H1 (cell line): Measurements from ENCODE around the gene NLGN4X. TPM values are rescaled to one million over a fixed set of nuclear protein-coding genes. Genes with fewer than 3 reads are reported as not detected.

Experiments used
- CTCF ChIA-PET: fragments of 300-600 bp; sonication (Branson Sonifier 250); formaldehyde crosslinking; loops from one replicate; lab custom pipeline; 2021; ENCODE audit not compliant: partially characterized antibody; lab: Charles Lee
- POLR2A ChIA-PET: fragments of 300-600 bp; sonication (Branson Sonifier 250); formaldehyde crosslinking; loops from one replicate; lab custom pipeline; 2021; ENCODE audit warnings: inconsistent platforms; ENCODE audit not compliant: partially characterized antibody; lab: Charles Lee
- DNase-seq, 2 experiments: peaks; one replicate each; pipeline versions ENCODE4 v3.0.0 to v3.0.0-alpha.2; 2010 to 2022; ENCODE audit warnings: low spot score in 2 of 2, low read depth in 1 of 2, mixed read lengths in 1 of 2
- FAIRE-seq: peaks from 2 replicates; lab custom pipeline; 2011; peaks lifted over from hg19 to GRCh38; lab: Jason Lieb, UNC
- H2AFZ ChIP-seq: 2 replicates; pipeline ENCODE4 v1.8.1; 2012; ENCODE audit warnings: low read length, inconsistent platforms
- H2AK5ac ChIP-seq: 2 replicates; pipeline ENCODE4 v1.6.1; 2013; ENCODE audit warnings: low read depth, low read length
- H2BK120ac ChIP-seq: replicated peaks from 2 replicates; pipeline ENCODE3; 2013; ENCODE audit warnings: low read depth, low read length, inconsistent platforms
- H2BK12ac ChIP-seq: 2 replicates; pipeline ENCODE4 v1.6.1; 2013; ENCODE audit warnings: low read depth, low read length
- H2BK15ac ChIP-seq: 2 replicates; pipeline ENCODE4 v1.6.1; 2013; ENCODE audit warnings: low read length
- H2BK20ac ChIP-seq: 2 replicates; pipeline ENCODE4 v1.6.1; 2013; ENCODE audit warnings: low read length
- H2BK5ac ChIP-seq: 2 replicates; pipeline ENCODE4 v1.6.1; 2013; ENCODE audit warnings: low read depth, low read length
- H3K14ac ChIP-seq: 2 replicates; pipeline ENCODE4 v1.6.1; 2013; ENCODE audit warnings: inconsistent platforms; ENCODE audit not compliant: insufficient read length
- H3K18ac ChIP-seq: 2 replicates; pipeline ENCODE4 v1.6.1; 2013; ENCODE audit warnings: low read length; ENCODE audit errors: extremely low read depth
- H3K23ac ChIP-seq: 2 replicates; pipeline ENCODE4 v1.6.1; 2013; ENCODE audit warnings: inconsistent platforms; ENCODE audit not compliant: insufficient read length
- H3K23me2 ChIP-seq: 2 replicates; pipeline ENCODE4 v1.6.1; 2013; ENCODE audit warnings: low read depth, low read length
- H3K27ac ChIP-seq: 2 replicates; pipeline ENCODE4 v1.6.1; 2011; ENCODE audit warnings: low read depth, low read length, inconsistent platforms
- H3K27me3 ChIP-seq, 4 experiments: replicated peaks in 1 of 4; 1 replicate in 1 of 4; 2 replicates in 3 of 4; pipeline versions ENCODE4 v1.6.1 to v1.8.1; 2011 to 2013; ENCODE audit warnings: low read length in 3 of 4, mild to moderate bottlenecking in 3 of 4, inconsistent platforms in 2 of 4, mixed read lengths in 2 of 4, moderate library complexity in 1 of 4; ENCODE audit not compliant: control insufficient read depth in 3 of 4, insufficient read depth in 3 of 4; ENCODE audit errors: extremely low read depth in 1 of 4
- H3K36me3 ChIP-seq, 4 experiments: 2 replicates each; pipeline versions ENCODE4 v1.6.1 to v1.8.1; 2011 to 2013; ENCODE audit warnings: mild to moderate bottlenecking in 4 of 4, low read length in 3 of 4, moderate library complexity in 2 of 4, control low read depth in 1 of 4, inconsistent platforms in 1 of 4; ENCODE audit not compliant: insufficient read depth in 4 of 4, control insufficient read depth in 2 of 4
- H3K4ac ChIP-seq: replicated peaks from 2 replicates; pipeline ENCODE3; 2013; ENCODE audit warnings: low read length, low read depth, mixed read lengths, inconsistent platforms; ENCODE audit not compliant: insufficient read length
- H3K4me1 ChIP-seq, 4 experiments: replicated peaks in 1 of 4; 1 replicate in 1 of 4; 2 replicates in 3 of 4; pipeline versions ENCODE4 v1.6.1 to v1.8.1; 2011 to 2013; ENCODE audit warnings: low read length in 3 of 4, inconsistent platforms in 2 of 4, mixed read lengths in 1 of 4; ENCODE audit not compliant: insufficient read depth in 4 of 4, control insufficient read depth in 3 of 4
- H3K4me2 ChIP-seq, 2 experiments: 2 replicates each; pipeline versions ENCODE4 v1.6.1 to v1.8.1; 2011 to 2013; ENCODE audit warnings: low read depth in 2 of 2, low read length in 2 of 2, control low read depth in 1 of 2, inconsistent platforms in 1 of 2, mild to moderate bottlenecking in 1 of 2; ENCODE audit not compliant: insufficient read depth in 1 of 2
- H3K4me3 ChIP-seq, 4 experiments: fragments of 200-600, 300-600 bp in 1 of 4; sonication (generic), shearing (Covaris generic), sonication (Bioruptor Twin) in 1 of 4; 2 replicates each; pipeline versions ENCODE4 v1.5.1 to v1.8.1; 2011 to 2016; ENCODE audit warnings: low read length in 4 of 4, low read depth in 3 of 4, control low read depth in 2 of 4, inconsistent platforms in 2 of 4, mild to moderate bottlenecking in 2 of 4, mixed read lengths in 1 of 4, moderate library complexity in 1 of 4; ENCODE audit not compliant: insufficient read depth in 2 of 4; ENCODE audit errors: extremely low read depth in 1 of 4
- H3K56ac ChIP-seq: replicated peaks from 2 replicates; pipeline ENCODE3; 2013; ENCODE audit warnings: low read depth, mild to moderate bottlenecking, mixed read lengths, low read length, inconsistent platforms; ENCODE audit not compliant: insufficient read length
- H3K79me1 ChIP-seq: 2 replicates; pipeline ENCODE4 v1.6.1; 2013; ENCODE audit warnings: low read depth, low read length, control low read depth
- H3K79me2 ChIP-seq, 2 experiments: 2 replicates each; pipeline versions ENCODE4 v1.6.1 to v1.8.1; 2012 to 2013; ENCODE audit warnings: low read length in 2 of 2, mild to moderate bottlenecking in 2 of 2, inconsistent platforms in 1 of 2; ENCODE audit not compliant: insufficient read depth in 2 of 2, control insufficient read depth in 1 of 2
- H3K9ac ChIP-seq, 4 experiments: replicated peaks in 1 of 4; 1 replicate in 1 of 4; 2 replicates in 3 of 4; pipeline versions ENCODE4 v1.6.1 to v1.8.1; 2011 to 2013; ENCODE audit warnings: low read depth in 3 of 4, low read length in 3 of 4, control low read depth in 2 of 4, mild to moderate bottlenecking in 2 of 4, moderate library complexity in 2 of 4, inconsistent platforms in 1 of 4; ENCODE audit errors: extremely low read depth in 1 of 4
- H3K9me3 ChIP-seq, 2 experiments: 2 replicates each; pipeline versions ENCODE4 v1.6.1 to v1.8.1; 2012 to 2013; ENCODE audit warnings: mild to moderate bottlenecking in 2 of 2, moderate library complexity in 2 of 2, control low read depth in 1 of 2, inconsistent platforms in 1 of 2, low read depth in 1 of 2, low read length in 1 of 2, mixed read lengths in 1 of 2; ENCODE audit not compliant: insufficient read depth in 2 of 2
- H4K20me1 ChIP-seq, 2 experiments: replicated peaks in 1 of 2; 2 replicates each; pipeline versions ENCODE3 to v1.8.1; 2011 to 2013; ENCODE audit warnings: inconsistent platforms in 2 of 2, low read length in 2 of 2, mild to moderate bottlenecking in 1 of 2; ENCODE audit not compliant: insufficient read depth in 2 of 2, control insufficient read depth in 1 of 2
- H4K5ac ChIP-seq: 2 replicates; pipeline ENCODE4 v1.6.1; 2013; ENCODE audit warnings: low read length, low read depth, mixed read lengths, inconsistent platforms; ENCODE audit not compliant: insufficient read length
- H4K8ac ChIP-seq: 2 replicates; pipeline ENCODE4 v1.8.0; 2013; ENCODE audit warnings: mild to moderate bottlenecking, moderate library complexity, low read length, inconsistent platforms; ENCODE audit not compliant: insufficient read depth; ENCODE audit errors: extremely low read depth
- H4K91ac ChIP-seq: replicated peaks from 2 replicates; pipeline ENCODE3; 2013; ENCODE audit warnings: low read length, mixed read lengths, inconsistent platforms; ENCODE audit not compliant: insufficient read length
- CEBPB ChIP-seq: IDR thresholded peaks from 2 replicates; pipeline ENCODE4 v1.6.1; 2012; ENCODE audit warnings: low read depth, low read length
- EZH2 ChIP-seq: fragments of 200-600 bp; sonication (generic); IDR thresholded peaks from 2 replicates; pipeline ENCODE4 v1.7.1; 2012; ENCODE audit warnings: low read depth, mild to moderate bottlenecking, moderate library complexity, low read length, inconsistent platforms; ENCODE audit not compliant: severe bottlenecking
- WGBS, 2 experiments: shearing (Covaris generic) in 1 of 2; methylation state at CpG; one replicate each; pipeline versions ENCODE4 v1.1.6 to v1.1.7; 2013 to 2015; ENCODE audit warnings: low lambda C conversion rate in 2 of 2, mixed read lengths in 2 of 2, inconsistent platforms in 1 of 2, low coverage in 1 of 2, missing lambda C conversion rate in 1 of 2; ENCODE audit not compliant: insufficient replicate concordance in 2 of 2, insufficient coverage in 1 of 2, insufficient read length in 1 of 2; ENCODE audit errors: extremely low coverage in 1 of 2, missing lambda C conversion rate in 1 of 2; 5-methylcytosine and 5-hydroxymethylcytosine counted together
- polyA plus RNA-seq, 7 experiments: library from polyadenylated mRNA; depleted of rRNA in 3 of 7; stranded (reverse) in 5 of 7; unstranded in 2 of 7; fragments of >200 nt in 5 of 7; fragments of 200-250 nt in 2 of 7; gene quantifications; 1 replicate in 5 of 7; 2 replicates in 1 of 7; 4 replicates in 1 of 7; pipeline versions ENCODE4 v1.2.1 to v1.2.3, GENCODE V29; 2011 to 2013; ENCODE audit warnings: missing spikeins in 2 of 7, mixed read lengths in 2 of 7
- total RNA-seq: library from RNA; stranded (reverse); fragmentation: NEBNext Ultra II Directional; extraction: Animal tissue kit (Norgen Biotek cat#: 25700); gene quantifications from 2 replicates; pipeline ENCODE4 v1.2.1, GENCODE V29; 2021

Gene NLGN4X
- total and polyA plus RNA-seq, 2 of the 8 experiments (the other 6 are each of a cell fraction or from before 2014, with no cell fraction given), result 104 to 124 TPM

GRCh38 chrX:6012357-6012756 is 216.3 kb downstream of the NLGN4X start:
- Histone ChIP-seq H3K79me1 (no peaks in the 10 kb centered on the region; the same call in 1 of the 2 replicates), H3K4me1 (no peaks in the 10 kb centered on the region; a peak in 1 of 7 replicates), H3K4me3 (no peak overlapping the region), H3K56ac (no peak overlapping the region), H4K20me1 (no peaks in the 10 kb centered on the region), H2BK15ac (no peak overlapping the region), H3K4me2 (no peak overlapping the region), H2BK5ac (no peak overlapping the region), H4K5ac (no peak overlapping the region), H3K27ac (no peak overlapping the region), H3K9me3 (no peaks in the 10 kb centered on the region), H4K8ac (no peak overlapping the region), H3K27me3 (no peaks in the 10 kb centered on the region), H2AFZ (no peak overlapping the region), H3K18ac (no peak overlapping the region), H3K79me2 (peaks cover 0 to 83% of the 10 kb centered on the region in 2 experiments; a peak in 2 of 4 replicates), H3K4ac (no peak overlapping the region), H3K9ac (no peak overlapping the region), H3K23ac (no peak overlapping the region), H3K14ac (no peak overlapping the region), H2BK12ac (no peak overlapping the region), H3K23me2 (no peaks in the 10 kb centered on the region), H2AK5ac (no peak overlapping the region), H2BK20ac (no peak overlapping the region), H2BK120ac (no peak overlapping the region), H4K91ac (no peak overlapping the region), H3K36me3 (no peaks in the 10 kb centered on the region)
- TF ChIP-seq CEBPB (peak; percentile 20; the same call in 1 of the 2 replicates), EZH2 (no peak)
- ChIA-PET CTCF (interaction anchor here (1.0 kb wide), 1 partner anchor 10 kb away, joined by 4 read pairs; no protein-coding TSS in a partner anchor), POLR2A (no interaction called here)
- FAIRE-seq (no peak), DNase-seq (no peak)
- 83% methylated on average over 2 of the region's 2 CpGs; no CpG with 5 or more reads in 1 of the 2 experiments for WGBS, 2 experiments
